Esophagus squamous epithelium (tissue), 5 donors: ENCODE measurements around the gene DCST2. TPM values are rescaled to one million over a fixed set of nuclear protein-coding genes. Genes with fewer than 3 reads are reported as not detected.
"Not testable (repeated sequence)": the region's sequence is repeated elsewhere in the genome, so short reads cannot be mapped to it uniquely, and the experiment has no call there.

ENCODE experiments used
- DNase-seq: peaks from one replicate; lab custom pipeline; 2025; lab: John Stamatoyannopoulos, UW
- H3K27ac ChIP-seq, 4 donors: fragments of 200-600 bp; sonication (generic); one replicate each; pipeline ENCODE4 v1.5.1; 2016 to 2019; ENCODE audit warnings: mild to moderate bottlenecking in 1 of 4
- H3K27me3 ChIP-seq, 4 donors: fragments of 200-600 bp; sonication (generic); 1 replicate in 3 of 4; 2 replicates in 1 of 4; pipeline versions ENCODE4 v1.5.1 to v1.6.0; 2017 to 2021; ENCODE audit warnings: antibody characterized with exemption in 1 of 4
- H3K36me3 ChIP-seq, 3 donors: fragments of 200-600 bp; sonication (generic); one replicate each; pipeline ENCODE4 v1.5.1; 2016 to 2019
- H3K4me1 ChIP-seq, 3 donors: fragments of 200-600 bp; sonication (generic); one replicate each; pipeline ENCODE4 v1.5.1; 2017 to 2019
- H3K4me3 ChIP-seq, 4 donors: fragments of 200-600 bp; sonication (generic); 1 replicate in 3 of 4; 2 replicates in 1 of 4; pipeline ENCODE4 v1.5.1; 2016 to 2019; ENCODE audit warnings: mild to moderate bottlenecking in 2 of 4, moderate library complexity in 1 of 4
- H3K9me3 ChIP-seq, 3 donors: fragments of 200-600 bp; sonication (generic); one replicate each; pipeline ENCODE4 v1.5.1; 2016 to 2019
- CTCF ChIP-seq, 6 experiments: fragments of 450-650 bp in 4 of 6; fragments of 200-600 bp in 2 of 6; sonication (generic) in 2 of 6; IDR thresholded peaks; one replicate each; pipeline ENCODE4 v1.5.1; 2016 to 2019; ENCODE audit warnings: antibody characterized with exemption in 6 of 6, mild to moderate bottlenecking in 4 of 6, moderate library complexity in 4 of 6
- POLR2A ChIP-seq, 4 donors: fragments of 450-650 bp; IDR thresholded peaks; one replicate each; pipeline ENCODE4 v1.6.1; 2017; ENCODE audit warnings: antibody characterized with exemption in 4 of 4, mild to moderate bottlenecking in 4 of 4, moderate library complexity in 3 of 4
- WGBS, 2 donors: methylation state at CpG; one replicate each; pipeline ENCODE4 v1.1.5; 2018; 5-methylcytosine and 5-hydroxymethylcytosine counted together
- intact Hi-C: fragments of 100-400 bp; cut with DNase I; formaldehyde crosslinking; loops from one replicate; pipeline ENCODE4 v1.15.0; 2022
- total RNA-seq, 4 donors: library from RNA; depleted of rRNA; stranded (reverse); fragments of >200 nt; gene quantifications; one replicate each; pipeline ENCODE4 v1.1.0, GENCODE V29; 2016
- donor health status: DM: yes; HTN: yes; CAD: no.

Gene DCST2
- total RNA-seq, 4 donors from 2014 or later = 0.11 to 8.2 (median 0.18) TPM

- no peak for TF ChIP-seq CTCF (IDR thresholded peaks at IDR 0.05)
- no peak for TF ChIP-seq POLR2A (IDR thresholded peaks at IDR 0.05)
- Histone ChIP-seq H3K27me3 (no peaks in the 10 kb centered on the region), H3K4me1 (peaks cover 15 to 41% (median 17%) of the 10 kb centered on the region in 3 donors), H3K9me3 (no peaks in the 10 kb centered on the region), H3K4me3 (peak overlapping the region in 3 of 4 donors; percentile 63 to 76 (median 71)), H3K27ac (peak overlapping the region; percentile 35 to 88 (median 74)), H3K36me3 (peaks cover 0 to 38% (median 0%) of the 10 kb centered on the region in 3 donors)
- 67 to 70% methylated on average over 6 of the region's 6 CpGs for WGBS, 2 donors
- intact Hi-C loops = no loop called here
- DNase-seq = no peak
Observed at GRCh38 chr1:154982341-154982740, 51.2 kb downstream of the DCST2 start.

DNA sequence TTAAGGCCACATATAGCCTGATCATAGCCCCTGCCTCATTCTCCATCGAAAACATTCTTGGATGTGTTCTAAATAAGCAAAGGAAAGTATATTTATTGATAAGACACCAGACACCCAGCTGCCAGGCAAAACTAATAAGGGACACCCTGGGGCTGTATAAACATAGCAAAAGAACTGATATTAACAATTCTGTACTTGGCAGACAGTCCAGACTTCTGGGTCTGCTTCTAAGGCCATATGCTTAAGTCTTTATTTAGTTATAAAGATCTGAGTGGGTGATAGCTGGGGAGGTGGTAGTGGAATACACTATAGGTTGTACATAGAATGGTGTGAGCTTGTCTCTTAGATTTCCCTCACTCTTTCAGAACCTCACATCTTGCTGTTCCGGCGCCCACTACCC lies 55.2 kb downstream of the DCST2 start:
- TF ChIP-seq POLR2A (IDR thresholded peaks at IDR 0.05) (no peak), CTCF (IDR thresholded peaks at IDR 0.05) (no peak)
- DNase-seq = no peak
- Histone ChIP-seq H3K4me1 (peaks cover 6 to 34% (median 14%) of the 10 kb centered on the region in 3 donors), H3K27ac (no peak overlapping the region), H3K9me3 (no peaks in the 10 kb centered on the region), H3K36me3 (peaks cover 0 to 29% (median 0%) of the 10 kb centered on the region in 3 donors), H3K4me3 (no peak overlapping the region), H3K27me3 (no peaks in the 10 kb centered on the region)
- intact Hi-C loops = no loop called here
- WGBS, 2 donors = 91 to 100% methylated on average over 3 of the region's 3 CpGs

DNA sequence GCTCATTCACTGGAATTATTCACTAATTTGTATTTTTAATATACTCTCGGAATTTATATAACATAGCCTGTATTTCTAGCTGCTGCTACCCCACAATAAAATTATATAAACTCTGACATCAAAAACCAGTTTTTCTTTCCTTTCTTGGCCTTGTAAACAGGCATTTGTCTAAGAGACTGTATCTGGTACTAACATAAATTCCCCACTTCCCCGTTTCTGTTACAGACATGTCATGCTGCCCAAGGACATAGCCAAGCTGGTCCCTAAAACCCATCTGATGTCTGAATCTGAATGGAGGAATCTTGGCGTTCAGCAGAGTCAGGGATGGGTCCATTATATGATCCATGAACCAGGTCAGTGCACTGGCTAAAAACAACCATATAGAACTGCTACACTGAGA lies 55.8 kb downstream of the DCST2 start:
- H3K4me3 ChIP-seq, DNase-seq, H3K9me3 ChIP-seq, H3K27ac ChIP-seq, H3K27me3 ChIP-seq, intact Hi-C loops: not testable (repeated sequence)
- 42 to 50% methylated on average over 2 to 3 of the region's 3 CpGs for WGBS, 2 donors
- peaks cover 10 to 38% (median 19%) of the 10 kb centered on the region in 3 donors for H3K4me1 ChIP-seq
- peaks cover 0 to 29% (median 0%) of the 10 kb centered on the region in 3 donors for H3K36me3 ChIP-seq

DNA sequence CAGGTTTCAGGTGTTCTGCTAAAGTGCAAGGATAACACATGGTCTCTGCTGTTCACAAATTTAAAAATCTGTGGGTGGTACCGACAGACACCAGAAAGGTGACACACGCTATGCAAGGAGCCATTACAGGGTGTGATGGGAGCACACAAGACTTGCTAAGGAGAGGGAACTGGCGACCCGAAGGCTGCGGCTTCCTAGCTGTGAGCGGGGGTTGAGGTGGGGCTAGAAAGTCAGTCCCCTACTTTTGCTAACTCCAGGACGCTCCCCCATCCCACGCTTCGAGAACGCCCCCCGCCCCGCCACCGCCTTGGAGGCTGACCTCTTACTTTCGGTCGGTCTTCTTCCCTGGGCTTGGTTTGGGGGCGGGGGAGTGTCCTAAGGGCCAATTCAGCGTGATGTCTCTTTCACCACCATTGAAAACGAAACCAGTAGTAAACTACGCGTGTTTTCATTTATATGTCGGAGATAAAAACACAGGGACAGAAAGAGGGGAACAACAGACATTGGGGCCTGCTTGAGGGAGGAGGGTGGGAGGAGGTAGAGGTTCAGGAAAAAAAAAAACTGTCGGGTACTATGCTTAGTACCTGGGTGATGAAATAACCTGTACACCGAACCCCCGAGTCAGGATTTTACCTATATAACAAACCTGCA lies 58.0 kb downstream of the DCST2 start:
- peak in 1 of 4 donors; percentile 33 for TF ChIP-seq POLR2A (IDR thresholded peaks at IDR 0.05)
- no peak for TF ChIP-seq CTCF (IDR thresholded peaks at IDR 0.05)
- no peak for DNase-seq
- no peaks in the 10 kb centered on the region for H3K9me3 ChIP-seq
- no peaks in the 10 kb centered on the region for H3K27me3 ChIP-seq
- peak overlapping the region; percentile 53 to 79 (median 64) for H3K4me3 ChIP-seq
- 0 to 1% methylated on average over 13 to 20 of the region's 24 CpGs for WGBS, 2 donors
- H3K36me3 ChIP-seq = peaks cover 0 to 27% (median 0%) of the 10 kb centered on the region in 3 donors
- H3K27ac ChIP-seq = peak overlapping the region; percentile 96 to 99 (median 98)
- intact Hi-C loops = no loop called here
- peaks cover 26 to 54% (median 33%) of the 10 kb centered on the region in 3 donors for H3K4me1 ChIP-seq

DNA sequence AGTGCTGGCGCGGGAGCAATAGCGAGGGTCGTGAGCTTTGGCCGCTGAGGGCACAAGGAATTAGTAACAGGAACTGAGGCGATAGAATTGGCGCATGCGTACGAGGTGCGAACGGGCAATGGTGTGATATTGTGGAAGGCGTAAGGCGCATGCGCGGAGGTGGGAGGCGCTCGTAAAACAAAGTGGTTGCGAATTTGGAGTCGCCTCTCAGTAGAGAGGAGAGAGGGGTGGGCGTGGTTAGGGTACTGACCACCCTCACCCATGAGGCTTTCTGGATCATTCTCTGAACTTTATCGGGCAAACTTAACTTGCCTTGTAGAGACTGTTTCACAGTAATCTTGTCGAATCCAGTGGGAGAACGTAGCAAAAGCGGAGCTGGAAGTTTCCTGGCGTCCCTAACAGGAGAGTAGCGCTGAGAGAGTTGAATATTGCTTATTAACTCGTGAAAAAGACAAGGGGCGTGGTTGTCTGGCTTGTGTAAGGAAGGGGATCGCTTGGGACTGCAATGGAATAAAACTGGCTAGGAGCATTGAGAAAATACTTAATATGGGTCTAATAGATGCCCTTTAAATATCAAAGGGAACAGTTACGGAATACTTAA lies 58.7 kb downstream of the DCST2 start:
- Histone ChIP-seq H3K9me3 (no peaks in the 10 kb centered on the region), H3K27me3 (no peaks in the 10 kb centered on the region), H3K36me3 (peaks cover 0 to 22% (median 0%) of the 10 kb centered on the region in 3 donors), H3K4me3 (peak overlapping the region; percentile 53 to 79 (median 64)), H3K27ac (peak overlapping the region; percentile 96 to 99 (median 98)), H3K4me1 (peaks cover 32 to 60% (median 39%) of the 10 kb centered on the region in 3 donors)
- intact Hi-C loops = no loop called here
- WGBS, 2 donors = 0 to 1% methylated on average over 29 to 30 of the region's 30 CpGs
- DNase-seq = peak; percentile 77
- TF ChIP-seq CTCF (IDR thresholded peaks at IDR 0.05) = peak in 2 of 6 experiments; percentile 9 to 12
- peak in 3 of 4 donors; percentile 74 to 91 (median 78) for TF ChIP-seq POLR2A (IDR thresholded peaks at IDR 0.05)
